Fibroblast of skin of left quadriceps (primary cell): Measurements from ENCODE around the gene RXFP3.

Experiments used
- DNase-seq, 2 experiments: peaks; one replicate each; pipeline ENCODE4 v3.0.0-alpha.2; 2013; ENCODE audit warnings: low read depth in 2 of 2

RXFP3 gene

DNA sequence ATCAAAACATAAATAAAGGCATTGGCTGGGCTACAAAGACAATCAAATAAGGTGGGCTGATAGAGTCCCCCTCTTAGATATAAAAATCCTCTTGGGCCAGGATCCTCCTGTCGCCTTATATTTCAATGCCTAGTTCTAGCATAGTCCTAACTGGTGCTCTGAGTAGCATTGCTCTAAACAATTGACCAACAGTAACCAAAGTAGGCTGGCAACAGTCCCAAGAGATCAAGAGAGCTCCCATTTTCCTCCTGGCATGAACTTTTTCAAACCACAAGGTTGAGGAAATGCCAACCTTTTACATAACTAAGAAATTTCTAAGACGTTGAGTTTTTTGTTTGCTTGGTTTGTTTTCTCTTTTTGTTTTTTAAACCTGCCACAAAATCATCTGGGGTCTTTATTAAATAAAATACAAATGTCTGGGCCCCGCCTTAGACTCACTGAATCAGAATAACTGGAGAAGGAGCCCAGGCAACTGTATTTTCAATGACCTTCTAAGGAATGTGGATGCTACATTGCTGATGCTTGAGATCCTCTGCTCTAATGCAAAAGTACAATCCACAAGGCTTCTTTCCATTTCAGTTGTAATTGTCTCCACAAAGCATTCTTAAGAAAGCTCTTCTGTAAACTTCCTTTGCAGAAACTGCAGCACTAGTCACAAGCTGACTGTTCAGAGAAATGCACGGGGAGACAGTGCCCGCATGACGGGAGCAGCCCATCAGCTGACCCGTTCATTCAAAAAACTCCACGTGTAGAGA is 45.4 kb downstream of the RXFP3 start:
- no peak for DNase-seq

GRCh38 chr5:33984178-33984577 is 48.0 kb downstream of the RXFP3 start:
- DNase-seq: no peak

DNA sequence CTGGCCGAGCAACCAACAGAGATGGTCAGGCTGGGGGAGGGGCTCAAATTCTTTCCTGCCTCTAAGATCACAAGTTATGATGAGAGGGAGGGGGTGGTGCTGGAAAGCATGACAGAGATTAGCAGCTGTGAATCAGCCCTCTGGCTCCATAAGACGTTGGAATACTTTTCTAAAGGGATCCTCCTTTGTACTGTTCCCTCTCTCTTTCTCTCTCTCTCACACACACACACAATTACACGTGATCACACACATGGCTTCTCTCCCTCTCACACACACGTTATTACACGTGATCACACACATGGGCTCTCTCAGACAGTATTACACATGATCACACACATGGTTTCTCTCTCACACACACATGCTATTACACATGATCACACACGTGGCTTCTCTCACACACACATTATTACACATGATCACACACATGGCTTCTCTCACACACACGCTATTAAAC is 48.5 kb downstream of the RXFP3 start, which contains the start of gene SLC45A2:
Gene SLC45A2, minus strand, starts transcription at position 23 of the 454 bp plus-strand sequence. CDS start 110 bp downstream, outside the sequence.
- no peak for DNase-seq

- no peak for DNase-seq
Measured at GRCh38 chr5:33985447-33985846, 49.3 kb downstream of the RXFP3 start.
